PC-3 (cell line): ENCODE data around the gene NFKBIA. TPM values are rescaled to one million over a fixed set of nuclear protein-coding genes. Genes with fewer than 3 reads are reported as not detected.

ENCODE experiments used
- ATAC-seq: fragments of 200-7000 bp; cut with Tn5 transposase; 2 replicates; pipeline ENCODE4 v1.9.1; 2020; ENCODE audit warnings: mild to moderate bottlenecking, moderate library complexity
- BruUV-seq: library from RNA; stranded (reverse); fragments of 400-500 nt; replicated peaks from 2 replicates; lab custom pipeline; 2021; lab: Mats Ljungman, UMichigan
- CTCF ChIA-PET: fragments of 300-600 bp; sonication (Branson Sonifier 250); formaldehyde crosslinking; loops from one replicate; lab custom pipeline; 2022; ENCODE audit warnings: antibody characterized with exemption; lab: Charles Lee
- POLR2A ChIA-PET: fragments of 300-600 bp; sonication (Branson Sonifier 250); formaldehyde crosslinking; loops from one replicate; lab custom pipeline; 2022; ENCODE audit warnings: antibody characterized with exemption; ENCODE audit not compliant: unreplicated experiment; lab: Charles Lee
- DNase-seq: peaks from one replicate; pipeline ENCODE4 v3.0.0-alpha.2; 2015
- H2AFZ ChIP-seq: fragments of 300-600 bp; sonication (generic); 2 replicates; pipeline ENCODE4 v1.6.0; 2016; ENCODE audit warnings: antibody characterized with exemption, low read length
- H3F3A ChIP-seq: fragments of 300-600 bp; sonication (generic); one replicate; pipeline ENCODE4 v1.6.0; 2017; ENCODE audit warnings: antibody characterized with exemption, low read length, control low read depth, mild to moderate bottlenecking; ENCODE audit not compliant: unreplicated experiment
- H3K27ac ChIP-seq: fragments of 300-600 bp; sonication (generic); 2 replicates; pipeline ENCODE4 v1.5.1; 2016; ENCODE audit warnings: mild to moderate bottlenecking, low read length
- H3K27me3 ChIP-seq: fragments of 300-600 bp; sonication (generic); 2 replicates; pipeline ENCODE4 v1.6.1; 2016; ENCODE audit warnings: low read length, mixed read lengths
- H3K36me3 ChIP-seq: fragments of 300-600 bp; sonication (generic); 2 replicates; pipeline ENCODE4 v1.6.1; 2016; ENCODE audit warnings: low read depth, mixed run types, low read length, mixed read lengths
- H3K4me1 ChIP-seq: fragments of 300-600 bp; sonication (generic); 2 replicates; pipeline ENCODE4 v1.5.1; 2016; ENCODE audit warnings: low read length; ENCODE audit not compliant: insufficient read depth
- H3K4me2 ChIP-seq: fragments of 300-600 bp; sonication (generic); 2 replicates; pipeline ENCODE4 v1.6.0; 2016; ENCODE audit warnings: low read length
- H3K4me3 ChIP-seq: fragments of 300-600 bp; sonication (generic); 2 replicates; pipeline ENCODE4 v1.5.1; 2016; ENCODE audit warnings: mild to moderate bottlenecking, low read length, mixed read lengths
- H3K79me2 ChIP-seq: fragments of 300-600 bp; sonication (generic); 2 replicates; pipeline ENCODE4 v1.6.1; 2017; ENCODE audit warnings: low read length, mixed read lengths
- H3K9ac ChIP-seq: fragments of 300-600 bp; sonication (generic); 2 replicates; pipeline ENCODE4 v1.6.0; 2016; ENCODE audit warnings: mild to moderate bottlenecking, low read length
- H3K9me2 ChIP-seq: fragments of 300-600 bp; sonication (generic); replicated peaks from 2 replicates; pipeline ENCODE4 v1.6.1; 2016; ENCODE audit warnings: mixed run types, low read length, mixed read lengths
- H3K9me3 ChIP-seq: fragments of 300-600 bp; sonication (generic); 2 replicates; pipeline ENCODE4 v1.6.1; 2016; ENCODE audit warnings: low read length, mixed read lengths
- H4K20me1 ChIP-seq: fragments of 300-600 bp; sonication (generic); 2 replicates; pipeline ENCODE4 v1.6.1; 2016; ENCODE audit warnings: low read length, mixed read lengths
- EZH2 ChIP-seq: fragments of 300-600 bp; sonication (generic); IDR thresholded peaks from one replicate; pipeline ENCODE4 v1.6.1; 2017; ENCODE audit warnings: antibody characterized with exemption, mild to moderate bottlenecking, low read length; ENCODE audit not compliant: unreplicated experiment
- EZH2phosphoT487 ChIP-seq: fragments of 300-600 bp; sonication (generic); IDR thresholded peaks from 2 replicates; pipeline ENCODE4 v1.6.1; 2018; ENCODE audit warnings: mild to moderate bottlenecking, antibody characterized with exemption, low read length, borderline replicate concordance
- intact Hi-C: fragments of 100-400 bp; cut with micrococcal nuclease; formaldehyde crosslinking; loops from 2 replicates; pipeline ENCODE4 v1.9.0; 2023
- total RNA-seq: library from RNA; depleted of rRNA; stranded (reverse); fragments of >200 nt; gene quantifications from 2 replicates; pipeline ENCODE4 v1.2.3, GENCODE V29; 2014
- TF ChIP-seq, protein P1 (sequence below): fragments of 300-600 bp; sonication (generic); conservative IDR thresholded peaks from 2 replicates; pipeline ENCODE4 v1.5.1; 2017; ENCODE audit warnings: antibody characterized with exemption, low read depth, mild to moderate bottlenecking, low read length

Gene NFKBIA
- total RNA-seq, 1 experiment from 2014 or later: 226 TPM

DNA sequence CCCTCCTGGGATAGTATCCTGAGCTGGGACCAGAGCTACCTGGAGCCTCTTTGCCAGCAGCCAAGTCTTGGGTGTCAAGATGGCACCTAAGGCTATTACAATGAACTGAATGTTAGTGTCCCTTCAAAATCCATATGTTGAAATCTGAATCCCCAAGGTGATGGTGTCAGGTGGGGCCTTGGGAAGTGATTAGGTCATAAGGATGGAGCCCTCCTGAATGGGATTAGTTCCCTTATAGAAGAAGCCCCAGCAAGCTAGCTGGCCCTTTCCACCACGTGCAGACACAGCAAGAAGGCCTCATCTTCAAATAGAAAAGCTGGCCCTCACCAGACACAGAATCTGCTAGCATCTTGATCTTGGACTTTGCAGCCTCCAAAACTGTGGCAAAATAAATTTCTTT lies 12.4 kb downstream of the NFKBIA start:
- no peaks in the 10 kb centered on the region for H3K4me1 ChIP-seq
- H3K4me2 ChIP-seq: no peak overlapping the region
- POLR2A ChIA-PET: no interaction called here
- no peaks in the 10 kb centered on the region for H4K20me1 ChIP-seq
- no peaks in the 10 kb centered on the region for H3F3A ChIP-seq
- no peak overlapping the region for H3K4me3 ChIP-seq
- H3K27me3 ChIP-seq: no peaks in the 10 kb centered on the region
- TF ChIP-seq, protein P1, sequence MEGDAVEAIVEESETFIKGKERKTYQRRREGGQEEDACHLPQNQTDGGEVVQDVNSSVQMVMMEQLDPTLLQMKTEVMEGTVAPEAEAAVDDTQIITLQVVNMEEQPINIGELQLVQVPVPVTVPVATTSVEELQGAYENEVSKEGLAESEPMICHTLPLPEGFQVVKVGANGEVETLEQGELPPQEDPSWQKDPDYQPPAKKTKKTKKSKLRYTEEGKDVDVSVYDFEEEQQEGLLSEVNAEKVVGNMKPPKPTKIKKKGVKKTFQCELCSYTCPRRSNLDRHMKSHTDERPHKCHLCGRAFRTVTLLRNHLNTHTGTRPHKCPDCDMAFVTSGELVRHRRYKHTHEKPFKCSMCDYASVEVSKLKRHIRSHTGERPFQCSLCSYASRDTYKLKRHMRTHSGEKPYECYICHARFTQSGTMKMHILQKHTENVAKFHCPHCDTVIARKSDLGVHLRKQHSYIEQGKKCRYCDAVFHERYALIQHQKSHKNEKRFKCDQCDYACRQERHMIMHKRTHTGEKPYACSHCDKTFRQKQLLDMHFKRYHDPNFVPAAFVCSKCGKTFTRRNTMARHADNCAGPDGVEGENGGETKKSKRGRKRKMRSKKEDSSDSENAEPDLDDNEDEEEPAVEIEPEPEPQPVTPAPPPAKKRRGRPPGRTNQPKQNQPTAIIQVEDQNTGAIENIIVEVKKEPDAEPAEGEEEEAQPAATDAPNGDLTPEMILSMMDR: no peak
- no peak for TF ChIP-seq EZH2phosphoT487
- no peak for TF ChIP-seq EZH2
- ATAC-seq (no peak), DNase-seq (no peak)
- H2AFZ ChIP-seq: no peak overlapping the region
- no peaks in the 10 kb centered on the region for H3K36me3 ChIP-seq
- intact Hi-C loops: no loop called here
- H3K27ac ChIP-seq: no peak overlapping the region
- no TSS peak for BruUV-seq
- CTCF ChIA-PET: no interaction called here
- no peaks in the 10 kb centered on the region for H3K79me2 ChIP-seq
- H3K9ac ChIP-seq: no peak overlapping the region
- H3K9me3 ChIP-seq: no peaks in the 10 kb centered on the region
- H3K9me2 ChIP-seq: no peaks in the 10 kb centered on the region

DNA sequence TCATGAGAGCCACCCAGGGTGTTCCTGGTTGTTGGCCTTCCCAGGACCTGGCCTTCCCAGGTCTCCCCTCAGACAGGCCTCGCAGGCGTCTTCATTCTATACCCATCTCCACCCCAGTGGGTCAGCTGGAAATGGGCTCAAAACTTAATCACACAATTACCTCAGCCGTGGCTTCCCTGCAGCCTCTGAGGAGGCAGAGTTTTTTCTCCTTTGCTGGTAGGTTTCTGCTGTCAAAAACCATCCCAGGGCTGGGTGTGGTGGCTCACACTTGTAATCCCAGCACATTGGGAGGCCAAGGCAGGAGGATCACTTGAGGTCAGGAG lies 13.2 kb downstream of the NFKBIA start:
- H3K9ac ChIP-seq: no peak overlapping the region
- BruUV-seq: no TSS peak
- ATAC-seq: no peak

GRCh38 chr14:35390577-35391387 lies 13.8 kb downstream of the NFKBIA start:
- Histone ChIP-seq H2AFZ (no peak overlapping the region), H3K4me3 (no peak overlapping the region), H3K27ac (no peak overlapping the region), H3K9me2 (no peaks in the 10 kb centered on the region), H3K9ac (no peak overlapping the region), H4K20me1 (no peaks in the 10 kb centered on the region), H3F3A (no peaks in the 10 kb centered on the region), H3K79me2 (no peaks in the 10 kb centered on the region), H3K4me2 (no peak overlapping the region), H3K36me3 (no peaks in the 10 kb centered on the region), H3K9me3 (no peaks in the 10 kb centered on the region), H3K27me3 (no peaks in the 10 kb centered on the region), H3K4me1 (no peaks in the 10 kb centered on the region)
- no TSS peak for BruUV-seq
- intact Hi-C loops: no loop called here
- POLR2A ChIA-PET: no interaction called here
- DNase-seq (peak; percentile 37), ATAC-seq (peak; percentile 53)
- no peak for TF ChIP-seq EZH2phosphoT487
- TF ChIP-seq, protein P1: no peak
- TF ChIP-seq EZH2: no peak
- CTCF ChIA-PET: no interaction called here

More for the DNA sequence above, 13.2 kb downstream of the NFKBIA start:
- H4K20me1 ChIP-seq: no peaks in the 10 kb centered on the region
- no peaks in the 10 kb centered on the region for H3F3A ChIP-seq
- H3K4me2 ChIP-seq: no peak overlapping the region
- no peaks in the 10 kb centered on the region for H3K36me3 ChIP-seq
- TF ChIP-seq, protein P1: no peak
- TF ChIP-seq EZH2phosphoT487 (no peak), EZH2 (no peak)
- POLR2A ChIA-PET: no interaction called here
- H3K27ac ChIP-seq: no peak overlapping the region
- no peaks in the 10 kb centered on the region for H3K9me2 ChIP-seq
- DNase-seq: no peak
- H2AFZ ChIP-seq: no peak overlapping the region
- H3K79me2 ChIP-seq: no peaks in the 10 kb centered on the region
- H3K9me3 ChIP-seq: no peaks in the 10 kb centered on the region
- H3K4me3 ChIP-seq: no peak overlapping the region
- no peaks in the 10 kb centered on the region for H3K4me1 ChIP-seq
- CTCF ChIA-PET: no interaction called here
- H3K27me3 ChIP-seq: no peaks in the 10 kb centered on the region
- intact Hi-C loops: no loop called here
